Endothelial cell of umbilical vein (primary cell): ENCODE measurements around the gene GFPT1. TPM values are rescaled to one million over a fixed set of nuclear protein-coding genes. Genes with fewer than 3 reads are reported as not detected.

Experiments
- BruUV-seq: library from RNA; stranded (reverse); fragments of 400-500 nt; replicated peaks from 2 replicates; lab custom pipeline; 2021; lab: Mats Ljungman, UMichigan
- CTCF ChIA-PET: fragments of 300-600, 350-600 bp; sonication (Branson Sonifier 250); formaldehyde crosslinking; loops from one replicate; lab custom pipeline; 2021; ENCODE audit warnings: antibody characterized with exemption, inconsistent platforms; lab: Charles Lee
- POLR2A ChIA-PET: fragments of 300-600, 350-600 bp; sonication (Branson Sonifier 250); formaldehyde crosslinking; loops from one replicate; lab custom pipeline; 2021; ENCODE audit warnings: antibody characterized with exemption, inconsistent platforms; lab: Charles Lee
- DNase-seq: peaks from one replicate; pipeline ENCODE4 v3.0.0-alpha.2; 2011; ENCODE audit warnings: low read depth, low spot score
- FAIRE-seq: peaks from 2 replicates; lab custom pipeline; 2011; peaks lifted over from hg19 to GRCh38; lab: Jason Lieb, UNC
- H2AFZ ChIP-seq: 2 replicates; pipeline ENCODE4 v1.6.0; 2012; ENCODE audit warnings: low read depth, low read length, control low read depth, inconsistent platforms
- H3K27ac ChIP-seq: 2 replicates; pipeline ENCODE4 v1.5.1; 2011; ENCODE audit warnings: low read depth, mild to moderate bottlenecking, control low read depth, low read length, moderate library complexity; ENCODE audit not compliant: insufficient read depth
- H3K27me3 ChIP-seq, 2 experiments: 2 replicates each; pipeline versions ENCODE4 v1.6.0 to v1.6.1; 2011; ENCODE audit warnings: low read length in 2 of 2, mixed read lengths in 1 of 2; ENCODE audit not compliant: control insufficient read depth in 2 of 2, insufficient read depth in 2 of 2
- H3K36me3 ChIP-seq, 2 experiments: 2 replicates in 1 of 2; 3 replicates in 1 of 2; pipeline ENCODE4 v1.5.1; 2011; ENCODE audit warnings: low read length in 2 of 2, mild to moderate bottlenecking in 1 of 2, moderate library complexity in 1 of 2; ENCODE audit not compliant: control insufficient read depth in 2 of 2, insufficient read depth in 2 of 2; ENCODE audit errors: extremely low read depth in 1 of 2
- H3K4me1 ChIP-seq: 3 replicates; pipeline ENCODE4 v1.5.1; 2011; ENCODE audit warnings: mild to moderate bottlenecking, low read length; ENCODE audit not compliant: control insufficient read depth, insufficient read depth; ENCODE audit errors: extremely low read depth
- H3K4me2 ChIP-seq: 2 replicates; pipeline ENCODE4 v1.6.1; 2011; ENCODE audit warnings: low read length, control low read depth, mixed read lengths; ENCODE audit not compliant: insufficient read depth
- H3K4me3 ChIP-seq, 3 experiments: fragments of 200-600 bp in 1 of 3; sonication (generic), shearing (Covaris generic) in 1 of 3; replicated peaks in 1 of 3; 2 replicates each; pipeline ENCODE4 v1.5.1; 2011 to 2016; ENCODE audit warnings: control low read depth in 3 of 3, low read length in 3 of 3, mild to moderate bottlenecking in 2 of 3, inconsistent platforms in 1 of 3, low read depth in 1 of 3, moderate library complexity in 1 of 3; ENCODE audit not compliant: insufficient read depth in 1 of 3
- H3K79me2 ChIP-seq: 2 replicates; pipeline ENCODE4 v1.6.0; 2012; ENCODE audit warnings: low read length, inconsistent platforms; ENCODE audit not compliant: control insufficient read depth, insufficient read depth
- H3K9ac ChIP-seq: replicated peaks from 2 replicates; pipeline ENCODE3; 2011; ENCODE audit warnings: low read length, control low read depth; ENCODE audit not compliant: insufficient read depth; ENCODE audit errors: extremely low read depth
- H3K9me1 ChIP-seq: replicated peaks from 3 replicates; pipeline ENCODE4 v1.6.0; 2011; ENCODE audit warnings: mild to moderate bottlenecking, low read length; ENCODE audit not compliant: control insufficient read depth, insufficient read depth; ENCODE audit errors: extremely low read depth
- H3K9me3 ChIP-seq: replicated peaks from 2 replicates; pipeline ENCODE4 v1.5.1; 2012; ENCODE audit warnings: low read length, inconsistent platforms; ENCODE audit not compliant: control insufficient read depth, insufficient read depth
- H4K20me1 ChIP-seq: replicated peaks from 2 replicates; pipeline ENCODE3; 2011; ENCODE audit warnings: mild to moderate bottlenecking, low read length; ENCODE audit not compliant: control insufficient read depth, insufficient read depth; ENCODE audit errors: extremely low read depth
- CTCF ChIP-seq, 2 donors: IDR thresholded peaks; 1 replicate in 1 of 2; 2 replicates in 1 of 2; pipeline ENCODE4 v1.5.1; 2011; ENCODE audit warnings: low read length in 2 of 2, mild to moderate bottlenecking in 2 of 2, moderate library complexity in 2 of 2, control low read depth in 1 of 2, inconsistent platforms in 1 of 2, low read depth in 1 of 2; ENCODE audit not compliant: insufficient read depth in 1 of 2; ENCODE audit errors: extremely low read depth in 1 of 2
- EZH2 ChIP-seq: IDR thresholded peaks from 2 replicates; pipeline ENCODE4 v1.6.1; 2012; ENCODE audit warnings: borderline replicate concordance, low read depth, mild to moderate bottlenecking, moderate library complexity, low read length, inconsistent platforms; ENCODE audit not compliant: severe bottlenecking
- FOS ChIP-seq: IDR thresholded peaks from 2 replicates; pipeline ENCODE4 v1.6.1; 2011; ENCODE audit warnings: mild to moderate bottlenecking, low read length, moderate library complexity, borderline replicate concordance; ENCODE audit not compliant: insufficient read depth
- GATA2 ChIP-seq: IDR thresholded peaks from 2 replicates; pipeline ENCODE4 v1.7.0; 2011; ENCODE audit warnings: low read depth, mild to moderate bottlenecking, moderate library complexity, mixed read lengths, low read length; ENCODE audit not compliant: insufficient read length, insufficient read depth
- JUN ChIP-seq: IDR thresholded peaks from 2 replicates; pipeline ENCODE4 v1.6.1; 2011; ENCODE audit warnings: borderline replicate concordance, low read depth; ENCODE audit not compliant: insufficient read length, insufficient read depth
- MAX ChIP-seq: IDR thresholded peaks from 2 replicates; pipeline ENCODE4 v1.6.1; 2011; ENCODE audit not compliant: insufficient read depth, insufficient read length
- MYC ChIP-seq: IDR thresholded peaks from one replicate; pipeline ENCODE4 v1.6.1; 2011; ENCODE audit warnings: mild to moderate bottlenecking, low read depth, low read length
- POLR2A ChIP-seq: IDR thresholded peaks from 2 replicates; pipeline ENCODE4 v1.6.1; 2012; ENCODE audit warnings: low read depth, mild to moderate bottlenecking, control low read depth, low read length
- POLR2AphosphoS5 ChIP-seq: IDR thresholded peaks from 2 replicates; pipeline ENCODE4 v1.6.1; 2012; ENCODE audit warnings: low read depth, mild to moderate bottlenecking, control low read depth, low read length, moderate library complexity; ENCODE audit not compliant: insufficient read depth
- dilution Hi-C: fragments of 300-500 bp; cut with MboI; formaldehyde crosslinking; loops from one replicate; pipeline ENCODE4 v1.15.0; 2019; ENCODE audit warnings: low sequenced_read_pairs; ENCODE audit not compliant: extremely low pct_ligation_motif_present
- intact Hi-C: fragments of 100-400 bp; cut with micrococcal nuclease; formaldehyde crosslinking; loops from one replicate; pipeline ENCODE4 v1.10.0; 2022
- polyA plus RNA-seq, 4 experiments: library from polyadenylated mRNA; depleted of rRNA in 3 of 4; stranded (reverse) in 3 of 4; unstranded in 1 of 4; fragments of >200 nt; gene quantifications; 2 replicates each; pipeline versions ENCODE4 v1.2.1 to v1.2.3, GENCODE V29; 2011 to 2012; ENCODE audit warnings: missing spikeins in 1 of 4
- total RNA-seq: library from RNA; stranded (reverse); gene quantifications from 2 replicates; pipeline ENCODE4 v1.2.3, GENCODE V29; 2021

GFPT1 gene
- total and polyA plus RNA-seq, 2 donors (not counting 3 experiments of a cell fraction or from before 2014, with no cell fraction given), result 8.8 to 38.7 TPM

GRCh38 chr2:69390001-69390400 is 3.0 kb upstream of the GFPT1 start:
- no peaks in the 10 kb centered on the region for H4K20me1 ChIP-seq
- no peak for FAIRE-seq
- dilution Hi-C loops, result no loop called here
- ChIA-PET POLR2A (interaction anchor here (0.7 kb wide), 1 partner anchor 225 kb away, joined by 3 read pairs; no protein-coding TSS in a partner anchor), CTCF (interaction anchor here (0.7 to 3.1 kb wide), 5 partner anchors 12 to 43 kb away, joined by 3 to 16 read pairs (median 3); no protein-coding TSS in a partner anchor)
- no peak for DNase-seq
- no peak overlapping the region for H2AFZ ChIP-seq
- H3K36me3 ChIP-seq, result peaks cover 0 to 1% of the 10 kb centered on the region in 2 experiments
- intact Hi-C loops, result no loop called here
- no peak overlapping the region for H3K27ac ChIP-seq
- H3K9me3 ChIP-seq, result no peaks in the 10 kb centered on the region
- no peak for TF ChIP-seq EZH2
- TF ChIP-seq MAX, result no peak
- TF ChIP-seq FOS, result no peak
- no peak for TF ChIP-seq POLR2AphosphoS5
- no peak for TF ChIP-seq JUN
- TF ChIP-seq GATA2, result no peak
- TF ChIP-seq POLR2A, result no peak
- TF ChIP-seq MYC, result no peak
- no peak for TF ChIP-seq CTCF (IDR thresholded peaks at IDR 0.05; ENCODE audit: extremely low read depth in 1 of 2, insufficient read depth in 1 of 2, low read depth in 1 of 2, low read length in 2 of 2)
- H3K79me2 ChIP-seq, result peaks cover 19% of the 10 kb centered on the region
- peaks cover 14% of the 10 kb centered on the region for H3K4me1 ChIP-seq
- H3K9ac ChIP-seq, result no peak overlapping the region
- H3K9me1 ChIP-seq, result no peaks in the 10 kb centered on the region
- no peak overlapping the region for H3K4me3 ChIP-seq
- no peak overlapping the region for H3K4me2 ChIP-seq
- H3K27me3 ChIP-seq, result no peaks in the 10 kb centered on the region
- no TSS peak for BruUV-seq
